ENCODE measurements around the gene FOSL1. TPM values are rescaled to one million over a fixed set of nuclear protein-coding genes. Genes with fewer than 3 reads are reported as not detected.

The FOSL1 gene
- total and polyA plus RNA-seq, 2 of the 13 experiments (the other 11 are each of a cell fraction or from before 2014, with no cell fraction given): 4.0 to 4.1 TPM

GRCh38 chr11:65857500-65857852, 42.7 kb downstream of the FOSL1 start (continued):
- TF ChIP-seq ZNF556 (CRISPR knock-in tag; IDR thresholded peaks at IDR 0.05; ENCODE audit: borderline replicate concordance) (no peak), ZNF33A (CRISPR knock-in tag; IDR thresholded peaks at IDR 0.05; ENCODE audit: borderline replicate concordance) (no peak; the same call in 1 of the 2 replicates), MTA1 (CRISPR knock-in tag; IDR thresholded peaks at IDR 0.05; ENCODE audit: borderline replicate concordance) (no peak), ZBTB25 (CRISPR knock-in tag; IDR thresholded peaks at IDR 0.05) (no peak), ZNF326 (CRISPR knock-in tag; IDR thresholded peaks at IDR 0.05; ENCODE audit: borderline replicate concordance) (no peak), DMAP1 (CRISPR knock-in tag; IDR thresholded peaks at IDR 0.05) (peak; percentile 48; the same call in 1 of the 2 replicates), DBP (CRISPR knock-in tag; IDR thresholded peaks at IDR 0.05; ENCODE audit: not compliant biosample characterization) (no peak), ZNF205 (CRISPR knock-in tag; IDR thresholded peaks at IDR 0.05) (no peak), MEIS1 (CRISPR knock-in tag; IDR thresholded peaks at IDR 0.05; ENCODE audit: borderline replicate concordance) (no peak), TGIF2 (CRISPR knock-in tag; IDR thresholded peaks at IDR 0.05) (no peak), ZNF670 (CRISPR knock-in tag; IDR thresholded peaks at IDR 0.05; ENCODE audit: borderline replicate concordance) (0 out of 2 replicates have a peak, but pooled peaks have one; percentile 16), ZNF138 (CRISPR knock-in tag; IDR thresholded peaks at IDR 0.05; ENCODE audit: low read depth) (no peak), SNAPC2 (CRISPR knock-in tag; IDR thresholded peaks at IDR 0.05) (no peak), HMG20A (CRISPR knock-in tag; IDR thresholded peaks at IDR 0.05; ENCODE audit: borderline replicate concordance) (no peak), ZNF12 (CRISPR knock-in tag; IDR thresholded peaks at IDR 0.05) (no peak), ZNF124 (CRISPR knock-in tag; IDR thresholded peaks at IDR 0.05) (no peak), MIER3 (CRISPR knock-in tag; IDR thresholded peaks at IDR 0.05; ENCODE audit: borderline replicate concordance) (no peak), RCOR2 (CRISPR knock-in tag; IDR thresholded peaks at IDR 0.05) (no peak), BATF2 (CRISPR knock-in tag; IDR thresholded peaks at IDR 0.05) (no peak), ZNF891 (CRISPR knock-in tag; IDR thresholded peaks at IDR 0.05) (no peak), GPBP1L1 (CRISPR knock-in tag; IDR thresholded peaks at IDR 0.05) (no peak), ZNF333 (CRISPR knock-in tag; IDR thresholded peaks at IDR 0.05; ENCODE audit: borderline replicate concordance) (no peak), UBTF (CRISPR knock-in tag; IDR thresholded peaks at IDR 0.05) (peak; percentile 38; the same call in 1 of the 2 replicates)
